ENCODE results near the gene FOXO3.
A peak's percentile ranks its signal among the peaks of the same experiment; 100 is the strongest.
"Not testable (repeated sequence)": the region's sequence is repeated elsewhere in the genome, so short reads cannot be mapped to it uniquely, and the experiment has no call there.

FOXO3 gene

GRCh38 chr6:108661982-108662381 is 101.3 kb downstream of the FOXO3 start:
- no peak for DNase-seq (ENCODE audit: low spot score)

- DNase-seq (ENCODE audit: low spot score) = no peak
Observed at GRCh38 chr6:108662702-108663101, 102.0 kb downstream of the FOXO3 start.

GRCh38 chr6:108663494-108664064 is 102.9 kb downstream of the FOXO3 start:
- DNase-seq (ENCODE audit: low spot score) = not testable (repeated sequence)

- no peak for DNase-seq (ENCODE audit: low spot score)
Observed at GRCh38 chr6:108665495-108666196, 104.9 kb downstream of the FOXO3 start.

- peak; percentile 41 for DNase-seq (ENCODE audit: low spot score)
Observed at GRCh38 chr6:108666656-108667260, 106.0 kb downstream of the FOXO3 start.

- no peak for DNase-seq (ENCODE audit: low spot score)
Observed at GRCh38 chr6:108667993-108668392, 107.3 kb downstream of the FOXO3 start.

GRCh38 chr6:108669673-108670072 is 109.0 kb downstream of the FOXO3 start:
- no peak for DNase-seq (ENCODE audit: low spot score)

- no peak for DNase-seq (ENCODE audit: low spot score)
Observed at GRCh38 chr6:108671175-108671574, 110.5 kb downstream of the FOXO3 start.

GRCh38 chr6:108671790-108672189 is 111.1 kb downstream of the FOXO3 start:
- DNase-seq (ENCODE audit: low spot score) = peak; percentile 32

GRCh38 chr6:108672641-108673040 is 111.9 kb downstream of the FOXO3 start:
- DNase-seq (ENCODE audit: low spot score) = no peak

GRCh38 chr6:108673153-108673552 is 112.4 kb downstream of the FOXO3 start:
- no peak for DNase-seq (ENCODE audit: low spot score)

- no peak for DNase-seq (ENCODE audit: low spot score)
Observed at GRCh38 chr6:108673602-108674001, 112.9 kb downstream of the FOXO3 start.

GRCh38 chr6:108675226-108676200 is 114.8 kb downstream of the FOXO3 start:
- no peak for DNase-seq (ENCODE audit: low spot score)

- DNase-seq (ENCODE audit: low spot score) = no peak
Observed at GRCh38 chr6:108676555-108676954, 115.8 kb downstream of the FOXO3 start.

GRCh38 chr6:108677357-108677756 is 116.6 kb downstream of the FOXO3 start:
- DNase-seq (ENCODE audit: low spot score) = no peak

- DNase-seq (ENCODE audit: low spot score) = no peak
Observed at GRCh38 chr6:108677894-108678293, 117.2 kb downstream of the FOXO3 start.

GRCh38 chr6:108680314-108680713 is 119.6 kb downstream of the FOXO3 start:
- DNase-seq (ENCODE audit: low spot score) = not testable (repeated sequence)

GRCh38 chr6:108681721-108682120 is 121.0 kb downstream of the FOXO3 start:
- not testable (repeated sequence) for DNase-seq (ENCODE audit: low spot score)

- not testable (repeated sequence) for DNase-seq (ENCODE audit: low spot score)
Observed at GRCh38 chr6:108682383-108683119, 121.8 kb downstream of the FOXO3 start.

GRCh38 chr6:108683976-108684375 is 123.3 kb downstream of the FOXO3 start:
- not testable (repeated sequence) for DNase-seq (ENCODE audit: low spot score)

- DNase-seq (ENCODE audit: low spot score) = no peak
Observed at GRCh38 chr6:108684771-108685329, 124.1 kb downstream of the FOXO3 start.
